ENCODE data around the gene PDGFA. TPM values are rescaled to one million over a fixed set of nuclear protein-coding genes. Genes with fewer than 3 reads are reported as not detected.

PDGFA gene
- total RNA-seq, 1 experiment from 2014 or later, result 48.1 TPM

- peak; percentile 97 for DNase-seq (ENCODE audit: low read depth)
Measured at GRCh38 chr7:537911-538634, 18.4 kb upstream of the PDGFA start.

GRCh38 chr7:536231-536630 is 16.6 kb upstream of the PDGFA start:
- no peak for DNase-seq (ENCODE audit: low read depth)

- no peak for DNase-seq (ENCODE audit: low read depth)
Measured at GRCh38 chr7:534959-535358, 15.3 kb upstream of the PDGFA start.

GRCh38 chr7:534075-534474 is 14.4 kb upstream of the PDGFA start:
- no peak for DNase-seq (ENCODE audit: low read depth)

GRCh38 chr7:533266-533665 is 13.6 kb upstream of the PDGFA start:
- DNase-seq (ENCODE audit: low read depth), result no peak

- DNase-seq (ENCODE audit: low read depth), result no peak
Measured at GRCh38 chr7:532379-533143, 12.9 kb upstream of the PDGFA start.

- no peak for DNase-seq (ENCODE audit: low read depth)
Measured at GRCh38 chr7:531777-532176, 12.1 kb upstream of the PDGFA start.

- DNase-seq (ENCODE audit: low read depth), result no peak
Measured at GRCh38 chr7:528451-528850, 8.8 kb upstream of the PDGFA start.

GRCh38 chr7:527723-528122 is 8.1 kb upstream of the PDGFA start:
- no peak for DNase-seq (ENCODE audit: low read depth)

- no peak for DNase-seq (ENCODE audit: low read depth)
Measured at GRCh38 chr7:526460-527034, 6.9 kb upstream of the PDGFA start.

- DNase-seq (ENCODE audit: low read depth), result peak; percentile 46
Measured at GRCh38 chr7:525740-526139, 6.1 kb upstream of the PDGFA start.

GRCh38 chr7:524800-525199 is 5.2 kb upstream of the PDGFA start:
- DNase-seq (ENCODE audit: low read depth), result no peak

- no peak for DNase-seq (ENCODE audit: low read depth)
Measured at GRCh38 chr7:523347-524336, 4.0 kb upstream of the PDGFA start.

GRCh38 chr7:522951-523314 is 3.3 kb upstream of the PDGFA start:
- no peak for DNase-seq (ENCODE audit: low read depth)

GRCh38 chr7:522071-522950 is 2.7 kb upstream of the PDGFA start:
- peak; percentile 65 for DNase-seq (ENCODE audit: low read depth)

GRCh38 chr7:521221-522070 is 1.8 kb upstream of the PDGFA start:
- DNase-seq (ENCODE audit: low read depth), result peak; percentile 77

GRCh38 chr7:520503-521161 is 986 bp upstream of the PDGFA start:
- no peak for DNase-seq (ENCODE audit: low read depth)

GRCh38 chr7:518630-519483 is 789 bp downstream of the PDGFA start:
- peak; percentile 87 for DNase-seq (ENCODE audit: low read depth)

Measured in RPMI7951 (cell line).